ENCODE data around the gene ZNF215.

DNA sequence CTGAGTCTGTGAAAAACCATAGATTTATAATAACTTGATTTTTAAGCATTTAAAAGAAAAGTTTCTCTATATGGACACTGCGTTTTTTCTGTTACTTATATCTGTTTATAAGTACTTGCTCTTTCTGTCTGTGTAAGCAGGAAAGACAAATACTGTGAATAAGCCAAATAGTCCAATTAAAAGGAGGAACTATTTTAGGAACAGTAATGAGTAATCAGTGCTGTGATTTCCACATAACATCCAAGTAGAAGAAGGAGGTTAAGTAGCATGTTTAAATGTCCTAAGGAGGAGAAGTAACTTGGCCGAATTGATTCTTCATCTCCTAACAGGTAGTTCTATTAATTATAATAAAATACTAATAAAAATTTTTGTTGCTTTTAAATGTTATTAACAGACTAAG lies 53.1 kb downstream of the ZNF215 start:
- TF ChIP-seq GATA3 (IDR thresholded peaks at IDR 0.05; ENCODE audit: low read depth, low read length) (no peak), GATA2 (IDR thresholded peaks at IDR 0.05; ENCODE audit: low read depth, low read length) (no peak)

All from SH-SY5Y (cell line).